ENCODE measurements around the gene AGTR2. TPM values are rescaled to one million over a fixed set of nuclear protein-coding genes. Genes with fewer than 3 reads are reported as not detected.
"Not testable (repeated sequence)": the region's sequence is repeated elsewhere in the genome, so short reads cannot be mapped to it uniquely, and the experiment has no call there.

AGTR2 gene
- under 0.01 TPM in 1 of 2 replicates, not detected in the other for total RNA-seq
- not detected in 2 replicates for polyA plus RNA-seq
- polyA plus RNA-seq (2012), result not detected in 2 replicates
- polyA minus RNA-seq (ENCODE audit: low replicate concordance), result not detected in 2 replicates

- no peak for DNase-seq (ENCODE audit: low read depth in 2 of 2)
- Histone ChIP-seq H3K27me3 (ENCODE audit: control insufficient read depth, insufficient read depth, low read length) (no peaks in the 10 kb centered on the region), H2AFZ (ENCODE audit: low read length) (no peak within 1 kb of the TSS), H3K36me3 (ENCODE audit: control insufficient read depth, insufficient read depth, low read length) (no peaks in the 10 kb centered on the region), H3K79me2 (ENCODE audit: control insufficient read depth, insufficient read depth, low read length) (no peaks in the 10 kb centered on the region), H3K4me2 (ENCODE audit: extremely low read depth, insufficient read depth, low read length) (no peak within 1 kb of the TSS), H3K4me1 (ENCODE audit: control insufficient read depth, extremely low read depth, insufficient read depth, low read length) (no peaks in the 10 kb centered on the region), H3K9me3 (ENCODE audit: control insufficient read depth, insufficient read depth, low read depth, low read length) (no peaks in the 10 kb centered on the region), H3K27ac (ENCODE audit: insufficient read depth, low read length) (no peak within 1 kb of the TSS), H3K4me3 (replicated peaks in 1 of 4; ENCODE audit: control extremely low read depth in 1 of 4, insufficient read depth in 1 of 4, low read depth in 3 of 4, low read length in 4 of 4) (no peak within 1 kb of the TSS), H4K20me1 (ENCODE audit: control insufficient read depth, extremely low read depth, insufficient read depth, low read length) (no peaks in the 10 kb centered on the region), H3K9ac (ENCODE audit: insufficient read depth, low read length) (no peak within 1 kb of the TSS)
- TF ChIP-seq EZH2 (IDR thresholded peaks at IDR 0.05; ENCODE audit: low read length, missing control alignments), result no peak
- no peak for TF ChIP-seq CTCF (conservative IDR thresholded peaks at IDR 0.05 in 1 of 2, IDR thresholded peaks at IDR 0.05 in 1 of 2; ENCODE audit: low read depth in 1 of 2, low read length in 2 of 2)
Measured at GRCh38 chrX:116170511-116170910, at the start of gene AGTR2. Gene AGTR2, plus strand, starts transcription at chrX:116170744. Its CDS starts 1,537 bp downstream, at chrX:116172281.

- no peaks in the 10 kb centered on the region for H3K79me2 ChIP-seq (ENCODE audit: control insufficient read depth, insufficient read depth, low read length)
- no peak for DNase-seq (ENCODE audit: low read depth in 2 of 2)
Measured at GRCh38 chrX:116135277-116135676, 35.3 kb upstream of the AGTR2 start.

GRCh38 chrX:116141270-116141669 is 29.3 kb upstream of the AGTR2 start:
- not testable (repeated sequence) for H4K20me1 ChIP-seq (ENCODE audit: control insufficient read depth, extremely low read depth, insufficient read depth, low read length); H3K79me2 ChIP-seq (ENCODE audit: control insufficient read depth, insufficient read depth, low read length); H3K4me1 ChIP-seq (ENCODE audit: control insufficient read depth, extremely low read depth, insufficient read depth, low read length); H3K9me3 ChIP-seq (ENCODE audit: control insufficient read depth, insufficient read depth, low read depth, low read length); H3K9ac ChIP-seq (ENCODE audit: insufficient read depth, low read length); DNase-seq (ENCODE audit: low read depth in 2 of 2); H3K4me3 ChIP-seq (replicated peaks in 1 of 4; ENCODE audit: control extremely low read depth in 1 of 4, insufficient read depth in 1 of 4, low read depth in 3 of 4, low read length in 4 of 4); H3K27me3 ChIP-seq (ENCODE audit: control insufficient read depth, insufficient read depth, low read length); H3K4me2 ChIP-seq (ENCODE audit: extremely low read depth, insufficient read depth, low read length); H2AFZ ChIP-seq (ENCODE audit: low read length); H3K27ac ChIP-seq (ENCODE audit: insufficient read depth, low read length); H3K36me3 ChIP-seq (ENCODE audit: control insufficient read depth, insufficient read depth, low read length)

More at GRCh38 chrX:116135277-116135676, 35.3 kb upstream of the AGTR2 start:
- no peaks in the 10 kb centered on the region for H3K4me1 ChIP-seq (ENCODE audit: control insufficient read depth, extremely low read depth, insufficient read depth, low read length)
- no peak overlapping the region for H2AFZ ChIP-seq (ENCODE audit: low read length)
- TF ChIP-seq EZH2 (IDR thresholded peaks at IDR 0.05; ENCODE audit: low read length, missing control alignments), result no peak
- TF ChIP-seq CTCF (conservative IDR thresholded peaks at IDR 0.05 in 1 of 2, IDR thresholded peaks at IDR 0.05 in 1 of 2; ENCODE audit: low read depth in 1 of 2, low read length in 2 of 2), result no peak
- H3K27me3 ChIP-seq (ENCODE audit: control insufficient read depth, insufficient read depth, low read length), result no peaks in the 10 kb centered on the region
- H4K20me1 ChIP-seq (ENCODE audit: control insufficient read depth, extremely low read depth, insufficient read depth, low read length), result no peaks in the 10 kb centered on the region
- no peak overlapping the region for H3K9ac ChIP-seq (ENCODE audit: insufficient read depth, low read length)
- no peaks in the 10 kb centered on the region for H3K9me3 ChIP-seq (ENCODE audit: control insufficient read depth, insufficient read depth, low read depth, low read length)
- no peaks in the 10 kb centered on the region for H3K36me3 ChIP-seq (ENCODE audit: control insufficient read depth, insufficient read depth, low read length)
- no peak overlapping the region for H3K27ac ChIP-seq (ENCODE audit: insufficient read depth, low read length)
- no peak overlapping the region for H3K4me3 ChIP-seq (replicated peaks in 1 of 4; ENCODE audit: control extremely low read depth in 1 of 4, insufficient read depth in 1 of 4, low read depth in 3 of 4, low read length in 4 of 4)
- H3K4me2 ChIP-seq (ENCODE audit: extremely low read depth, insufficient read depth, low read length), result no peak overlapping the region
